Fibroblast of peridontal ligament (primary cell): ENCODE measurements around the gene GDF11.

Experiments used
- DNase-seq: peaks from one replicate; pipeline ENCODE4 v3.0.0-alpha.2; 2010; ENCODE audit errors: extremely low read depth

The GDF11 gene

GRCh38 chr12:55795950-55796349 is 53.0 kb downstream of the GDF11 start:
- DNase-seq = no peak

- DNase-seq = peak; percentile 70
These were observed 54.1 kb downstream of the GDF11 start for GRCh38 chr12:55797068-55797467.

- peak; percentile 61 for DNase-seq
These were observed 54.6 kb downstream of the GDF11 start for GRCh38 chr12:55797550-55797949.
